Adrenal gland (tissue), 12 donors: ENCODE data around the gene ERF. TPM values are rescaled to one million over a fixed set of nuclear protein-coding genes. Genes with fewer than 3 reads are reported as not detected.

Experiments
- DNase-seq, 7 donors: peaks; one replicate each; pipeline ENCODE4 v3.0.0-alpha.2; 2019 to 2020
- H3K27ac ChIP-seq, 5 donors: fragments of 200-600 bp; sonication (generic) in 4 of 5; 1 replicate in 3 of 5; 2 replicates in 2 of 5; pipeline versions ENCODE4 v1.5.1 to v1.8.0; 2016 to 2020; ENCODE audit warnings: mild to moderate bottlenecking in 1 of 5
- H3K27me3 ChIP-seq: fragments of 200-600 bp; 2 replicates; pipeline ENCODE4 v1.8.0; 2021
- H3K36me3 ChIP-seq, 2 donors: fragments of 200-600 bp; replicated peaks in 1 of 2; 1 replicate in 1 of 2; 2 replicates in 1 of 2; pipeline versions ENCODE4 v1.5.1 to v1.8.0; 2018 to 2022
- H3K4me1 ChIP-seq, 2 donors: fragments of 200-600 bp; replicated peaks in 1 of 2; 1 replicate in 1 of 2; 2 replicates in 1 of 2; pipeline versions ENCODE4 v1.5.1 to v1.8.0; 2018 to 2021
- H3K4me3 ChIP-seq, 4 donors: fragments of 200-600 bp; sonication (generic) in 3 of 4; one replicate each; pipeline ENCODE4 v1.5.1; 2016 to 2018
- H3K9me3 ChIP-seq, 3 donors: fragments of 200-600 bp; sonication (generic) in 1 of 3; replicated peaks in 1 of 3; 1 replicate in 2 of 3; 2 replicates in 1 of 3; pipeline versions ENCODE4 v1.5.1 to v1.8.0; 2016 to 2021
- POLR2A ChIP-seq, 2 donors: fragments of 450-650 bp; IDR thresholded peaks; one replicate each; pipeline ENCODE4 v1.6.1; 2017; ENCODE audit warnings: antibody characterized with exemption in 2 of 2, mild to moderate bottlenecking in 2 of 2, moderate library complexity in 1 of 2
- WGBS, 4 donors: extraction: QIAGEN DNeasy Blood & Tissue Kit in 2 of 4; methylation state at CpG; one replicate each; pipeline versions ENCODE4 v1.1.5 to v1.1.7; 2013 to 2017; 5-methylcytosine and 5-hydroxymethylcytosine counted together
- intact Hi-C, 2 donors: fragments of 100-400 bp; cut with DNase I; formaldehyde crosslinking; loops; one replicate each; pipeline versions ENCODE4 v1.14.1 to v1.15.0; 2022 to 2023
- polyA plus RNA-seq, 3 donors: library from polyadenylated mRNA; stranded (reverse); fragments of 200-250 nt in 2 of 3; fragments of 350-450 nt in 1 of 3; fragmentation: Illumina TruSeq in 1 of 3; extraction: RNeasy Lipid Tissue Mini Kit (QIAGEN cat#74804) in 1 of 3; gene quantifications; one replicate each; pipeline ENCODE4 v1.2.3, GENCODE V29; 2013 to 2014
- total RNA-seq, 9 donors: library from RNA; depleted of rRNA in 4 of 9; stranded (reverse); fragments of >200 nt in 4 of 9; fragments of 120-200 nt in 1 of 9; fragmentation: NEBNext Ultra II Directional in 1 of 9; extraction: Animal tissue kit (Norgen Biotek cat#: 25700) in 1 of 9; gene quantifications; one replicate each; pipeline versions ENCODE4 v1.1.0 to v1.2.4, GENCODE V29; 2013 to 2023
- TF ChIP-seq, protein P1 (sequence below), 6 experiments: fragments of 450-650 bp in 4 of 6; fragments of 200-600 bp in 2 of 6; sonication (generic) in 1 of 6; IDR thresholded peaks; 1 replicate in 5 of 6; 2 replicates in 1 of 6; pipeline versions ENCODE4 v1.5.1 to v1.8.0; 2016 to 2021; ENCODE audit warnings: antibody characterized with exemption in 6 of 6, mild to moderate bottlenecking in 2 of 6, moderate library complexity in 1 of 6
- donor health status: healthy with polysubstance abuse.
- donor health status: Bipolar disorder and iron deficiency.
- donor health status: DM: yes; HTN: yes; CAD: no.
- donor health status: DM: no; HTN: no; CAD: no.
- donor health status: DM: no; HTN: no; CAD: no.
- donor health status: DM: yes; HTN: yes; CAD: no.

ERF gene
- total and polyA plus RNA-seq, 12 donors: 11.4 to 147 (median 52.4) TPM

DNA sequence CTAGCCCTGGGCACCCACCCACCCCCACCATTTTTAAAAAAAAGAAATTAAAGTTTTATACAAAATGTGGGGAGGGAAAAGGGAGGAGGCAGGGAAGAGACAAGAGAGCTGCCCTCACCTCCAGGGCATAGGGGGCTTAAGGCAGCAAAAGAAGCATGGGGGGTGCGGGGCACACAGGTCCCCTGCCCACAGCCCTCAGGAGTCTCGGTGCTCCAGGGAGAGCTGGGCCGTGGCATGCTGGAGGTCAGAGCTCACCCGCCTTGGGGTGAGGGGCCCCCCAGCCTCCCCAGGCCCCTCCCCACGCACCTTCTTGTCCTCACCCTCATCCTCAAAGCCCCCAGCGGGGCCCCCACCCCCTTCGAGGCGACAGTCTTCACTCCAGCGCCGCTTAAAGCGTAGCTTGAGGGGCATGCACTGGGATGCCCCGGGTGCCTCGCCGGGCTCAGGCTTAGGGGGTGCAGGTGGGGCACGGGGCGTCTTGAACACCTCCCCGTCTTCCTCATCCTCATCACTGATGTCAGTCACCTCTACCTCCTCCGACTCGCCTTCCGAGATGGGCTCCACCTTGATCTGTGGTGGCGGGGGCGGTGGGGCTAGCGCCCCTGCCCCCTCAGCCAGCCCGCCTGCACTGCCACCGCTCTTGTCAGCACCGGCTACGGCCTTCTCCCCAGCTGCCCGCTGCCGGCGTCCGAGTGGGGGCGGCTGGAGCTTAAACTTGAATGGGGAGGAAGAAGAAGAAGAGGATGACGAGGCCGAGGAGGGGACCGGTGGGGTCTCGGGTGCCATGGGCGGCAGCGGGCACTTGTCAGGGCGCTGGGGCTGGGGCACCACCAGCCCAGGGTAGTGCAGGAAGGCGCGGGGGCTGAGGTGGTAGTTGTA, 6.4 kb downstream of the ERF start:
- intact Hi-C loops: loop anchor here (5.0 kb wide), 1 partner anchor 44 kb away; no protein-coding TSS in a partner anchor
- H3K4me1 ChIP-seq: peaks cover 54 to 74% of the 10 kb centered on the region in 2 donors
- H3K27ac ChIP-seq: peak overlapping the region in 4 of 5 donors; percentile 24 to 88 (median 63)
- no peaks in the 10 kb centered on the region for H3K27me3 ChIP-seq
- H3K9me3 ChIP-seq: no peaks in the 10 kb centered on the region
- no peak for DNase-seq
- TF ChIP-seq, protein P1, sequence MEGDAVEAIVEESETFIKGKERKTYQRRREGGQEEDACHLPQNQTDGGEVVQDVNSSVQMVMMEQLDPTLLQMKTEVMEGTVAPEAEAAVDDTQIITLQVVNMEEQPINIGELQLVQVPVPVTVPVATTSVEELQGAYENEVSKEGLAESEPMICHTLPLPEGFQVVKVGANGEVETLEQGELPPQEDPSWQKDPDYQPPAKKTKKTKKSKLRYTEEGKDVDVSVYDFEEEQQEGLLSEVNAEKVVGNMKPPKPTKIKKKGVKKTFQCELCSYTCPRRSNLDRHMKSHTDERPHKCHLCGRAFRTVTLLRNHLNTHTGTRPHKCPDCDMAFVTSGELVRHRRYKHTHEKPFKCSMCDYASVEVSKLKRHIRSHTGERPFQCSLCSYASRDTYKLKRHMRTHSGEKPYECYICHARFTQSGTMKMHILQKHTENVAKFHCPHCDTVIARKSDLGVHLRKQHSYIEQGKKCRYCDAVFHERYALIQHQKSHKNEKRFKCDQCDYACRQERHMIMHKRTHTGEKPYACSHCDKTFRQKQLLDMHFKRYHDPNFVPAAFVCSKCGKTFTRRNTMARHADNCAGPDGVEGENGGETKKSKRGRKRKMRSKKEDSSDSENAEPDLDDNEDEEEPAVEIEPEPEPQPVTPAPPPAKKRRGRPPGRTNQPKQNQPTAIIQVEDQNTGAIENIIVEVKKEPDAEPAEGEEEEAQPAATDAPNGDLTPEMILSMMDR (IDR thresholded peaks at IDR 0.05): no peak
- no peak for TF ChIP-seq POLR2A (IDR thresholded peaks at IDR 0.05)
- peaks cover 0 to 20% of the 10 kb centered on the region in 2 donors for H3K36me3 ChIP-seq
- H3K4me3 ChIP-seq: no peak overlapping the region
- 80 to 86% (median 84%) methylated on average over 37 to 41 of the region's 41 CpGs for whole genome bisulfite sequencing, 4 donors

DNA sequence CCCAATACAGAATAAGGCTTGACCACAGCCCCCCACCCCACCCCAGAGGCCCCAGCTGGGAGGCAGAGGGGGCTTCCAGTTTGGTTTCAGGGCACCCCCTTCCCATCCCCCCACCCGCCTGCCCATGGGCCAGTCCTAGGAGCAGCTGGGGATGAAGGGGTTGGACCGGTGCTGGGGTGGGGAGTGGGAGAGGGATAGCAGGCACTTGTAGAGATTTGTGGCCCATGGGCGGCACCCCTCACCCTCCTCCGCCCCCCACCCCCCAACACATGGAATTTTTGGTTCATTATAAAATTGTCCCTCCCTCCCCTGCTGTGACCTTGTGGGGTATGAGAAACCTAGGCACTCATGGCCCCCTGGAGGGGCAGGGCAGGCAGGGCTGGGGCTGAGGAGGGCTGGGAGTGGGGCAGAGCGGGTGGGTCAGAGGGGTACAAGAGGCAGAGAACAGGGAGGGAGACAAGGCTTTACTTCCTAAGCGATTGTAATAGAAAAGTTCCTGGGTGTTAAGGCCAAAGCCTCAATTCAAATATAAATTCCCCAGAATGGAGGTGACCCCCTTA, 7.2 kb downstream of the ERF start:
- peak overlapping the region; percentile 1 to 88 (median 56) for H3K27ac ChIP-seq
- TF ChIP-seq, protein P1 (IDR thresholded peaks at IDR 0.05): no peak
- no peak for TF ChIP-seq POLR2A (IDR thresholded peaks at IDR 0.05)
- peak in 6 of 7 donors; percentile 41 to 64 (median 46) for DNase-seq
- WGBS, 4 donors: 65 to 92% (median 76%) methylated on average over 5 to 6 of the region's 6 CpGs
- no peaks in the 10 kb centered on the region for H3K27me3 ChIP-seq
- H3K4me1 ChIP-seq: peaks cover 51 to 71% of the 10 kb centered on the region in 2 donors
- H3K36me3 ChIP-seq: peaks cover 0 to 20% of the 10 kb centered on the region in 2 donors
- no peaks in the 10 kb centered on the region for H3K9me3 ChIP-seq
- intact Hi-C loops: loop anchor here (5.0 kb wide), 1 partner anchor 45 kb away; no protein-coding TSS in a partner anchor
- no peak overlapping the region for H3K4me3 ChIP-seq

DNA sequence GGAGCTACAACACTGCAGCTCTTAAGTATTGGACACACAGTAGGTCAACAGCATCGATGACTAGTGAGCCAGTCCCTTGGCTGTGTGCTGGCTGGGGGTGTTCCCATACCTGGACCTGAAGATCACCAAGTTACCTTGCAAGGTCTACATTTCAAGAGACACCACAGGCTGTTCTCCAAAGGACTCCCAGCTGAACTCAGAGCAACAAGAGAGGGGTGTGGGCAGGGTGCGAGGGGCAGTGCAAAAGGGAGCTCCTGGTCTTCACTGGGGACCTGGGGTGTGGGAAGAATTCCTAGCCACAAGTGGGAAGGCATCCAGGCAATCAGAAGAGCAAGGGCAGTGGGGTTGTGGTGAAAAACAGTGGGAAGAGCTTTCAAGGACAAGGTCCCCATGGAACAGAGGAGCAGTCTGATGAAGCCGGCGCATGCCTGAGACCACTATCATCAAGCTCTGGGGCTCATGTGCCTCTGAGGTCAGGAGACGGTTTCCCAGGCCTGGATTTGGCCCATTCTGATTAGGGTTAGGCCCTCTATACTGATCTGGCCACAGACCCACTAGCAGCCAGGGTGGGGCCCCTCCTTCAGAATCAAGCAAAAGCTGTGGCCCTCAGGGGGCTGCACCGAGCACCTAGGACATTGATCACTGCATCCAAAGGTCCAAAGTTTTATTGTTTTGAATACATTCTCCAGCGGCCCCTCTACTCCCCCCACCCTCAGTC, 7.8 kb downstream of the ERF start:
- Histone ChIP-seq H3K36me3 (peaks cover 0 to 20% of the 10 kb centered on the region in 2 donors), H3K9me3 (no peaks in the 10 kb centered on the region), H3K27me3 (no peaks in the 10 kb centered on the region), H3K4me3 (no peak overlapping the region), H3K27ac (peak overlapping the region; percentile 1 to 88 (median 56)), H3K4me1 (peaks cover 45 to 64% of the 10 kb centered on the region in 2 donors)
- TF ChIP-seq, protein P1 (IDR thresholded peaks at IDR 0.05): no peak
- TF ChIP-seq POLR2A (IDR thresholded peaks at IDR 0.05): peak in 1 of 2 donors; percentile 35
- WGBS, 4 donors: 46 to 65% (median 47%) methylated on average over 4 to 7 of the region's 7 CpGs
- DNase-seq: peak in 6 of 7 donors; percentile 63 to 76 (median 72)
- intact Hi-C loops: loop anchor here (5.0 kb wide), 1 partner anchor 45 kb away; no protein-coding TSS in a partner anchor
